HepG2 (cell line): ENCODE data around the gene RPLP2. TPM values are rescaled to one million over a fixed set of nuclear protein-coding genes. Genes with fewer than 3 reads are reported as not detected.

ENCODE experiments used
- ATAC-seq: fragments of 200-7000 bp; cut with Tn5 transposase; 3 replicates; pipeline ENCODE4 v1.9.1; 2020; ENCODE audit warnings: mild to moderate bottlenecking, moderate library complexity
- BruUV-seq: library from RNA; stranded (reverse); fragments of 400-500 nt; replicated peaks from 2 replicates; lab custom pipeline; 2021; lab: Mats Ljungman, UMichigan
- CTCF ChIA-PET: fragments of 300-600 bp; formaldehyde crosslinking; extraction: SDS; loops from one replicate; lab custom pipeline; 2021; ENCODE audit warnings: low total read pairs, inconsistent platforms, low intra/inter-chr PET ratio; lab: Yijun Ruan, JAX
- POLR2A ChIA-PET: fragments of 350-600 bp; sonication (Branson Sonifier 250); formaldehyde crosslinking; loops from one replicate; lab custom pipeline; 2020; ENCODE audit warnings: antibody characterized with exemption, inconsistent platforms; lab: Yijun Ruan, JAX
- DNase-seq: peaks from one replicate; pipeline ENCODE4 v3.0.0-alpha.2; 2015; ENCODE audit warnings: low spot score
- FAIRE-seq: peaks from 3 replicates; lab custom pipeline; 2011; peaks lifted over from hg19 to GRCh38; lab: Jason Lieb, UNC
- H2AFZ ChIP-seq: one replicate; pipeline ENCODE4 v1.6.1; 2011; ENCODE audit warnings: low read length, inconsistent platforms
- H3K27ac ChIP-seq: fragments of 300-600 bp; 3 replicates; pipeline ENCODE4 v1.8.0; 2011; ENCODE audit warnings: mixed run types, mild to moderate bottlenecking, mixed read lengths, low read length, inconsistent platforms; ENCODE audit not compliant: insufficient read depth; ENCODE audit errors: extremely low read length
- H3K27me3 ChIP-seq, 2 experiments: fragments of 200-600 bp in 1 of 2; 2 replicates in 1 of 2; 3 replicates in 1 of 2; pipeline versions ENCODE4 v1.6.0 to v1.8.0; 2011; ENCODE audit warnings: low read length in 2 of 2, mild to moderate bottlenecking in 2 of 2, moderate library complexity in 2 of 2, inconsistent platforms in 1 of 2; ENCODE audit not compliant: insufficient read depth in 2 of 2, control insufficient read depth in 1 of 2
- H3K36me3 ChIP-seq, 2 experiments: fragments of 200-600 bp in 1 of 2; replicated peaks in 1 of 2; 2 replicates in 1 of 2; 3 replicates in 1 of 2; pipeline versions ENCODE4 v1.5.1 to v1.8.0; 2011; ENCODE audit warnings: low read length in 2 of 2, inconsistent platforms in 1 of 2; ENCODE audit not compliant: insufficient read depth in 2 of 2, control insufficient read depth in 1 of 2
- H3K4me1 ChIP-seq: 2 replicates; pipeline ENCODE4 v1.5.1; 2012; ENCODE audit warnings: low read length, inconsistent platforms; ENCODE audit not compliant: insufficient read depth
- H3K4me2 ChIP-seq: 2 replicates; pipeline ENCODE4 v1.6.0; 2011; ENCODE audit warnings: low read depth, low read length, inconsistent platforms
- H3K4me3 ChIP-seq, 3 experiments: fragments of 200-600 bp in 1 of 3; sonication (generic), shearing (Covaris generic) in 1 of 3; replicated peaks in 1 of 3; 2 replicates each; pipeline ENCODE4 v1.5.1; 2011 to 2016; ENCODE audit warnings: low read length in 3 of 3, inconsistent platforms in 2 of 3, low read depth in 2 of 3, mild to moderate bottlenecking in 2 of 3, control low read depth in 1 of 3, mixed read lengths in 1 of 3; ENCODE audit not compliant: insufficient read depth in 1 of 3
- H3K79me2 ChIP-seq: one replicate; pipeline ENCODE4 v1.6.1; 2011; ENCODE audit warnings: low read length, inconsistent platforms; ENCODE audit not compliant: insufficient read depth
- H3K9ac ChIP-seq: 2 replicates; pipeline ENCODE4 v1.6.0; 2011; ENCODE audit warnings: mild to moderate bottlenecking, low read depth, low read length, inconsistent platforms; ENCODE audit not compliant: insufficient read depth
- H3K9me3 ChIP-seq: 2 replicates; pipeline ENCODE4 v1.5.1; 2012; ENCODE audit warnings: mild to moderate bottlenecking, low read length
- H4K20me1 ChIP-seq: 2 replicates; pipeline ENCODE4 v1.6.0; 2011; ENCODE audit warnings: inconsistent platforms, mild to moderate bottlenecking, low read length, moderate library complexity; ENCODE audit not compliant: insufficient read depth
- FOXC1 ChIP-seq: sonication (generic); formaldehyde crosslinking; IDR thresholded peaks from 2 replicates; pipeline ENCODE4 v1.8.0; 2022; ENCODE audit warnings: mild to moderate bottlenecking, missing genetic modification reagents, borderline replicate concordance
- NFIB ChIP-seq: sonication (generic); formaldehyde crosslinking; IDR thresholded peaks from 2 replicates; pipeline ENCODE4 v1.9.0; 2021; ENCODE audit warnings: missing genetic modification reagents, mild to moderate bottlenecking, borderline replicate concordance
- SYNCRIP ChIP-seq: fragments of 200-400 bp; formaldehyde crosslinking; IDR thresholded peaks from 2 replicates; pipeline ENCODE4 v1.6.1; 2018; ENCODE audit warnings: mild to moderate bottlenecking, low read depth, low read length; ENCODE audit not compliant: insufficient read depth
- UBTF ChIP-seq: sonication (generic); formaldehyde crosslinking; IDR thresholded peaks from 2 replicates; pipeline ENCODE4 v1.4.0; 2020; ENCODE audit warnings: mild to moderate bottlenecking, missing genetic modification reagents
- ZBTB33 ChIP-seq: sonication (generic); formaldehyde crosslinking; IDR thresholded peaks from 2 replicates; pipeline ENCODE4 v1.4.0; 2020; ENCODE audit warnings: missing genetic modification reagents
- ZNF607 ChIP-seq: sonication (generic); formaldehyde crosslinking; IDR thresholded peaks from 2 replicates; pipeline ENCODE4 v1.5.1; 2020; ENCODE audit warnings: missing genetic modification reagents, mild to moderate bottlenecking, borderline replicate concordance
- ZNF776 ChIP-seq: sonication (generic); formaldehyde crosslinking; IDR thresholded peaks from 2 replicates; pipeline ENCODE4 v1.4.0; 2020; ENCODE audit warnings: mild to moderate bottlenecking, missing genetic modification reagents
- WGBS: methylation state at CpG from one replicate; pipeline ENCODE4 v1.1.6; 2017; ENCODE audit warnings: low lambda C conversion rate; 5-methylcytosine and 5-hydroxymethylcytosine counted together
- in situ Hi-C: cut with HindIII; loops from 2 replicates; pipeline ENCODE4 v1.10.0; 2017; ENCODE audit warnings: low pct_unique_long_range_greater_than_20kb; ENCODE audit not compliant: extremely low pct_ligation_motif_present
- intact Hi-C: fragments of 100-400 bp; cut with micrococcal nuclease; formaldehyde crosslinking; loops from one replicate; pipeline ENCODE4 v1.10.0; 2022; ENCODE audit not compliant: unreplicated experiment
- polyA plus RNA-seq, 8 experiments: library from polyadenylated mRNA; depleted of rRNA in 3 of 8; stranded (reverse) in 7 of 8; unstranded in 1 of 8; fragments of >200 nt; fragmentation: Illumina TruSeq in 4 of 8; extraction: Trizol in 4 of 8; gene quantifications; 2 replicates each; pipeline versions ENCODE4 v1.2.1 to v1.2.3, GENCODE V29; 2011 to 2016; ENCODE audit warnings: low read depth in 4 of 8, missing spikeins in 1 of 8, mixed read lengths in 1 of 8; ENCODE audit not compliant: insufficient read depth in 1 of 8
- total RNA-seq, 5 experiments: library from RNA; depleted of rRNA; stranded (reverse); fragments of >200 nt; fragmentation: Illumina TruSeq; extraction: Trizol; gene quantifications; 2 replicates each; pipeline ENCODE4 v1.2.3, GENCODE V29; 2016; ENCODE audit warnings: low read depth in 1 of 5
- TF ChIP-seq, protein P1 (sequence below): sonication (generic); formaldehyde crosslinking; IDR thresholded peaks from 2 replicates; pipeline ENCODE4 v1.4.0; 2020; ENCODE audit warnings: missing genetic modification reagents
- TF ChIP-seq, protein P2 (sequence below): sonication (generic); formaldehyde crosslinking; IDR thresholded peaks from 2 replicates; pipeline ENCODE4 v1.5.0; 2020; ENCODE audit warnings: missing genetic modification reagents, mild to moderate bottlenecking, borderline replicate concordance
- TF ChIP-seq, protein P3 (sequence below): sonication (generic); formaldehyde crosslinking; IDR thresholded peaks from 2 replicates; pipeline ENCODE4 v1.5.0; 2020; ENCODE audit warnings: mild to moderate bottlenecking, missing genetic modification reagents

The RPLP2 gene
- total and polyA plus RNA-seq, 2 of the 13 experiments (the other 11 are each of a cell fraction or from before 2014, with no cell fraction given), result 978 to 2,106 TPM

GRCh38 chr11:834371-835316 is 24.9 kb downstream of the RPLP2 start:
- H3K4me1 ChIP-seq, result peaks cover 75% of the 10 kb centered on the region
- H3K9me3 ChIP-seq, result no peaks in the 10 kb centered on the region
- no peak for DNase-seq
- peaks cover 9% of the 10 kb centered on the region; the same call in 1 of the 2 replicates for H4K20me1 ChIP-seq
- peak overlapping the region; percentile 81 for H3K4me2 ChIP-seq
- in situ Hi-C loops (no loop called here), intact Hi-C loops (no loop called here)
- ATAC-seq, result no peak
- no peak overlapping the region for H2AFZ ChIP-seq
- POLR2A ChIA-PET, result interaction anchor here (1.6 to 16.1 kb wide), 3 partner anchors 7 to 25 kb away, joined by 6 to 264 read pairs (median 141); partner anchors contain the start of genes PNPLA2, POLR2L, RPLP2 and TSPAN4
- WGBS, result 77% methylated on average over 9 of the region's 31 CpGs
- H3K27me3 ChIP-seq, result no peaks in the 10 kb centered on the region
- peaks cover 13% of the 10 kb centered on the region for H3K79me2 ChIP-seq
- FAIRE-seq, result no peak
- H3K4me3 ChIP-seq, result peak overlapping the region in 1 of 3 experiments; percentile 81; a peak in 1 of 6 replicates
- CTCF ChIA-PET, result no interaction called here
- peaks cover 7 to 25% of the 10 kb centered on the region in 2 experiments for H3K36me3 ChIP-seq
- H3K27ac ChIP-seq, result peak overlapping the region; percentile 43
- H3K9ac ChIP-seq, result peak overlapping the region; percentile 85
- BruUV-seq, result TSS peak; percentile 57
- TF ChIP-seq UBTF, result no peak
- 0 out of 2 replicates have a peak, but pooled peaks have one; percentile 9 for TF ChIP-seq ZNF607 (CRISPR knock-in tag)
- TF ChIP-seq FOXC1 (CRISPR knock-in tag), result no peak
- TF ChIP-seq SYNCRIP, result no peak
- TF ChIP-seq, protein P1, sequence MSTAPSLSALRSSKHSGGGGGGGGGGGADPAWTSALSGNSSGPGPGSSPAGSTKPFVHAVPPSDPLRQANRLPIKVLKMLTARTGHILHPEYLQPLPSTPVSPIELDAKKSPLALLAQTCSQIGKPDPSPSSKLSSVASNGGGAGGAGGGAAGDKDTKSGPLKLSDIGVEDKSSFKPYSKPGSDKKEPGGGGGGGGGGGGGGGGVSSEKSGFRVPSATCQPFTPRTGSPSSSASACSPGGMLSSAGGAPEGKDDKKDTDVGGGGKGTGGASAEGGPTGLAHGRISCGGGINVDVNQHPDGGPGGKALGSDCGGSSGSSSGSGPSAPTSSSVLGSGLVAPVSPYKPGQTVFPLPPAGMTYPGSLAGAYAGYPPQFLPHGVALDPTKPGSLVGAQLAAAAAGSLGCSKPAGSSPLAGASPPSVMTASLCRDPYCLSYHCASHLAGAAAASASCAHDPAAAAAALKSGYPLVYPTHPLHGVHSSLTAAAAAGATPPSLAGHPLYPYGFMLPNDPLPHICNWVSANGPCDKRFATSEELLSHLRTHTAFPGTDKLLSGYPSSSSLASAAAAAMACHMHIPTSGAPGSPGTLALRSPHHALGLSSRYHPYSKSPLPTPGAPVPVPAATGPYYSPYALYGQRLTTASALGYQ (CRISPR knock-in tag), result no peak
- TF ChIP-seq ZNF776 (CRISPR knock-in tag), result no peak
- peak; percentile 97 for TF ChIP-seq ZBTB33 (CRISPR knock-in tag)
- TF ChIP-seq, protein P2, sequence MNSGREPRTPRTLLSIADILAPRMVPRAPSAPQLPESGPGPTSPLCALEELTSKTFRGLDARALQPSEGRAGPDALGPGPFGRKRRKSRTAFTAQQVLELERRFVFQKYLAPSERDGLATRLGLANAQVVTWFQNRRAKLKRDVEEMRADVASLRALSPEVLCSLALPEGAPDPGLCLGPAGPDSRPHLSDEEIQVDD (CRISPR knock-in tag), result no peak
- TF ChIP-seq, protein P3, sequence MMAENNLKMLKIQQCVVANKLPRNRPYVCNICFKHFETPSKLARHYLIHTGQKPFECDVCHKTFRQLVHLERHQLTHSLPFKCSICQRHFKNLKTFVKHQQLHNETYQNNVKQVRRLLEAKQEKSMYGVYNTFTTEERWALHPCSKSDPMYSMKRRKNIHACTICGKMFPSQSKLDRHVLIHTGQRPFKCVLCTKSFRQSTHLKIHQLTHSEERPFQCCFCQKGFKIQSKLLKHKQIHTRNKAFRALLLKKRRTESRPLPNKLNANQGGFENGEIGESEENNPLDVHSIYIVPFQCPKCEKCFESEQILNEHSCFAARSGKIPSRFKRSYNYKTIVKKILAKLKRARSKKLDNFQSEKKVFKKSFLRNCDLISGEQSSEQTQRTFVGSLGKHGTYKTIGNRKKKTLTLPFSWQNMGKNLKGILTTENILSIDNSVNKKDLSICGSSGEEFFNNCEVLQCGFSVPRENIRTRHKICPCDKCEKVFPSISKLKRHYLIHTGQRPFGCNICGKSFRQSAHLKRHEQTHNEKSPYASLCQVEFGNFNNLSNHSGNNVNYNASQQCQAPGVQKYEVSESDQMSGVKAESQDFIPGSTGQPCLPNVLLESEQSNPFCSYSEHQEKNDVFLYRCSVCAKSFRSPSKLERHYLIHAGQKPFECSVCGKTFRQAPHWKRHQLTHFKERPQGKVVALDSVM (CRISPR knock-in tag), result no peak
- TF ChIP-seq NFIB (CRISPR knock-in tag), result no peak
